HG03066 (cell line): Measurements from ENCODE around the gene TMCC2.
A peak's percentile ranks its signal among the peaks of the same experiment; 100 is the strongest.
"Not testable (repeated sequence)": the region's sequence is repeated elsewhere in the genome, so short reads cannot be mapped to it uniquely, and the experiment has no call there.

Experiments
- ATAC-seq: cut with Tn5 transposase; IDR thresholded peaks from one replicate; pipeline ENCODE4 v1.9.1; 2021; ENCODE audit warnings: low read depth; ENCODE audit not compliant: unreplicated experiment

TMCC2 gene

DNA sequence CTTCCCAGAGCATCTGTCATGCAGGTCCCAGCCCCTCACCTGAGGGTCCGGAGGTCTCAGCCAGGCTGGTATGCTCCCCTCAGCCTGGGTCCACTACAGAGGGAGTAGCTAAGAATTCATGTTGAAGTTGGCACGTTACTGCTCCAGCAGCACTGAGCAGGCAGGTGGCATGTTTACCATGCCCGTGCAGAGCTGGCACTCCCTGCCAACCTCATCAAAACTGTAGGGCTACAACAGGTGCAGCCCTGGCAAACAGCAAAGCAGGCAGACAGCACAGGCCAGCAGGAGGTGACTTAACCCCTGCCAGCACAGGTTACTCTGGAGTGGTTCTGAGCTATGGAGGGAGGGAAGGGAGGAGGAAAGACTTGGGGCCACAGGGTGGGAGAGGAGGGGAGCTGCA is 47.4 kb downstream of the TMCC2 start:
- no peak for ATAC-seq

DNA sequence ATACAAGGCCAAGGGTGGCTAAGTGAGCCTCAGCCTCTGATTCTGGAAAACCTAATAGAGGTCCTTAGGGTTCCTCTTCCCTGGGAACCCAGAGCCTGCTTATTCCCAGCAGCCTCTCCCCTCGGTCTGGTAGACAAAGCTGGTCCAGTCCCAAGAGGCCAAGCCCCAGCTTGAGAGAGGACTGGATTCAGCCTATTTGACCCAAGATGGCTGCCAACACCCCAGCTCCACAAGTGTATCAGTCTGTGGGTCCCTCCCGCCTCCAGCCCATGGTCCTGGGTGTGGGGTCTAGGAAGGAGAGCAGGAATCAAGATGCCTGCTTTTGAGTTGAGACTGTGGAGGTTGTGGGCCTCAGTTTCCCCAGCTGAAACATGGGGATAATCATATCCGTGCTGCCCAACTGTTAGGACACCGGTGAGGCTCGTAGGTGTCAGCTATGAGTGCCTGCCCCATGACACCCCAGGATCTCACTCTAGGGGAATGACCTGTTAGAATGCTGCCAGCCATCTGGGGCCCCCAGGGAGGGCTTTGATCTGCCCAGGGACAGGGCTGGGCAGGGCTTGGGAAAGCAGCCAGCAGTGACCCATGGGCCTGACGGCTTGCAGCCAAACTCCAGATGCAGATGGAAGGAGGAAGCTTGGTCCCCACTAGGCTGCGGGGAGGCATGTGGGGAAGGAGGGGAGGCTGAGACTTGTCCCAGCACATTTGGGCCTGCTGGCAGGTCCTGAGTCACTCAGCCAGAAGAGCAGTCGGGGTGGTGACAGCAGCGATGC is 48.4 kb downstream of the TMCC2 start:
- no peak for ATAC-seq

GRCh38 chr1:205276689-205277065 is 48.9 kb downstream of the TMCC2 start:
- ATAC-seq, result no peak

- no peak for ATAC-seq
Measured at GRCh38 chr1:205279986-205280385, 52.2 kb downstream of the TMCC2 start.

GRCh38 chr1:205280666-205281395 is 53.1 kb downstream of the TMCC2 start:
- not testable (repeated sequence) for ATAC-seq

- ATAC-seq, result no peak
Measured at GRCh38 chr1:205283270-205284147, 55.8 kb downstream of the TMCC2 start.

DNA sequence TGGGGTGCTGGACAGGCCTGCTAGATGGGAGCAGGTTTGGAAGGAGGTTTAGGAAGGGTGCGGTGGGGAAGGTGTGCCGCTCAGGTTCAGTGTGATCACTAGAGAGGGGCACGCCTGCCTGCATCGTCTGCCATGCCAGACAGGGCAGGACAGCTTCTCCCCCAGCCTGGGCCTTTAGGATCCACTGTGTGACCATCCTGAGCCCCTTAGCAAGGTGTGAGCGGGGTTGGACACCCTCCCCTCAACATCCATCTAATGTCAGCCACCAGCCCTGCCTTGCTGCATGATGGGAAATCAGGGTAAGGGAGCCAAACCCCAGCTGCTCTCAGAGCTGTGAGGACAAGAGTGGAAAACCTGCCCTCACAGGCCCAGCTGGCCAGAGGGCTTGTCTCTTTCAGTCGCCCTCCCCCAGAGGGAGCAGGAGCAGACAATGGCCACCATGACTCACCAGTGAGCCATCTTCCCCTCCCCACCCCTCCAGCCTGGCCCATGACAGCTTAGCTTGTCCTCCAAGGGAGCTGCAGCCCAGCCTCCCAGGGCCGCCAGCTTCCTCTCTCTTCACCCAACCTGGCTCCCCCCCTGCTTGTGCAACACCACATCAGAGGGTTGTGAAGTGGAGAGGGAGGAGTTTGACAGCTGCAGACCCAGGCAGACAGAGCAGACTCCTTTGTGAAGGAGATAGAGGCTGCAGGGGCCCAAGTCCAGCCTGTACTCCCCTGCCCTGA is 56.8 kb downstream of the TMCC2 start:
- no peak for ATAC-seq

DNA sequence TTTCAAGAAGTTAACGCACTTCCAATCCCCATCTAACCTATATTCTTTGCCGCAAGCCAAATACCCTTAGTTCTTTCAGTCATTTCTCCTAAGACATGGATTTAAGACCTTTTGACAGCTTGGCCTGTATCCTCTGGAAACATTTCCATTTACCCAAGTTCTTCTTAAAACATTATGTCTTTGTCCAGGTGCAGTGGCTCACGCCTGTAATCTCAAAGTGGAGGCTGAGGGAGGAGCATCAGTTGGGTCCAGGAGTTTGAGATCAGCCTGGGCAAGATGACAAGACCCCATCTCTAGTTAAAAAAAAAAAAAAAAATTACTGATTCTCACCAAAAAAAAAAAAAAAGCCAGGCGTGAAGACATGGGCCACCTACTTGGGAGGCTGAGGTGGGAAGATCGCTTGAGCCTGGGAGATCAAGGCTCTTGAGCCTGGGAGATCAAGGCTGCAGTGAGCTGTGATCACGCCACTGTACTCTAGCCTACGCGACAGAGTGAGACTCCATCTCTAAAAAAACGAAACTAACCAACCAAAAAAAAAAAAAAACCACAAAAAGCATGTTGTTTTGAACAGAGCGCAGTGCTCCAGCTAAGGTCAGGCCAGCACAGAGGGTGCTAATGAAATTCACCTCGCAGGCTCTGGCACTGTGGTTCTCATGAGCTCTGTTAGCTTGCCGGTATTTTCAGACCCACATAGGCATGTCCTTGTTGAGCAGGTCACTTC is 57.8 kb downstream of the TMCC2 start:
- no peak for ATAC-seq

GRCh38 chr1:205286335-205286950 is 58.7 kb downstream of the TMCC2 start:
- no peak for ATAC-seq

DNA sequence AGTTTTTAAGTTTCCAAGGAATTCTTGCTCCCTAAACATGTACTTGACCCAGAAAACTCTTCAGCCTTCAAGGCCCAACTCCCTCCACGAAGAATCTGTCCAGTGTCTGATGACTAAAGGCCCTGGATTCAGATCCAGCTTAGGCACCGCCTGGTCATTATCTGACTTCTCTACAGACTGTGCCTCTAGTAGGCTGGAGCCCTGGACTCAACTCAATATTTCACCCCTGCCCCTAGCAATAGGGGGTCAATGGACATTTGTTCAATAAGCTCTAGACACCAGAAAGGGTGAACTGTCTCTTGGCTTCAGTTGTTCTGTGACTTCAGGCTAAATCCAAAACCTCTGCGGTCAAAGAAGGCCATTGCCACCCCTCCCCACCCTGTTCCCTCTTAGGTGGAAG is 59.3 kb downstream of the TMCC2 start:
- ATAC-seq, result no peak

DNA sequence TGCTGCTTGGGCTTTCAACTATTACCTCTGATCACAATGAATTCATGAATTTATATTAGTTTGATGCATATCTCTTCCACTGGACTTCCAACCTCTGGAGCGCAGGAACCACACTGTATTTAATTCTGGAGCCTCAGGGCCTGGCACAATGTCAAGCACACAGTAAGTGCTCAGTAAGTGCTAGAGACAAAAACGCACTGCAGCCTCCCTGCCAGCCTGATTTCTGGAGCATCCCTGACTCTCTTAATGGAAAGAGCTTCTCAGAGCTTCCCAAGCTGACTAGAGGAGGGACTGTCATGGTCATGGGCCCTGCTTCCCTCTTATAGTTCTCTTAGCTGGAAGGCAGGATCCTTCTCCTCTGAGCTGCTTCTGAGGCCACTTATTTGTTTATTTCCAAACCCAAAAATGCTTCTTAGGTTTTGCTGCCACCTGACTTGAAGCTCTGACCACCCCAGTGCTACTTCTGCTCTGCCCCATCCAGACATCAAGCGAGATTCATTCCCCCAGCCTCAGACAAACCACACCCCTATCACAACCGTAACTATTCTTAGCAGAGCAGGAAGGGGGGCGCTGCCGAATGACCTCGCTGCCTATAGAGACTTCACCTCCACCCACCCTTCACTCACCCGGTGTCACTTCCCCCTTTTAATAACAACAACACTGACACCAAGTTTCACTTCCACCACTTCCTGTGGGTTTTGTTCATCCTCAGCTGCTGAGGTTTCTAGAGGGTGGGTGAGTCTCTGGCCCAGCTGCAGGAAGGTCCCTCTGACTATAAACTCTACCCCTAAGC is 60.2 kb downstream of the TMCC2 start:
- peak; percentile 74 for ATAC-seq

DNA sequence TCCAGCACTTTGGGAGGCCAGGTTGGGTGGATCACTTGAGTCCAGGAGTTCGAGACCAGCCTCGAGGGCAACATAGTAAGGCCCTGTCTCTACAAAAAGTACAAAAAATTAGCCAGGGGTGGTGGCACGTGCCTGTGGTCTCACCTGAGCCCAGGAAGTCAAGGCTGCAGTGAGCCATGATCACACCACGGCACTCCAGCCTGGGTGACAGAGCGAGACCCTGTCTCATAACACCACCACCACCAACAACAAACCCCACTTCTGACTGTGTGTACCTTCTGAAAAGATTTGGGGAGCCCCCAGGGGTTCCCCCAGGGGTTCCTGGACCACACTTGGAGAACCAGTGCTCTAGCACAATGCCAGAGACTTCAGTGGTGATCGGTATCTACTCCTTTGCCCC is 63.9 kb downstream of the TMCC2 start:
- no peak for ATAC-seq

DNA sequence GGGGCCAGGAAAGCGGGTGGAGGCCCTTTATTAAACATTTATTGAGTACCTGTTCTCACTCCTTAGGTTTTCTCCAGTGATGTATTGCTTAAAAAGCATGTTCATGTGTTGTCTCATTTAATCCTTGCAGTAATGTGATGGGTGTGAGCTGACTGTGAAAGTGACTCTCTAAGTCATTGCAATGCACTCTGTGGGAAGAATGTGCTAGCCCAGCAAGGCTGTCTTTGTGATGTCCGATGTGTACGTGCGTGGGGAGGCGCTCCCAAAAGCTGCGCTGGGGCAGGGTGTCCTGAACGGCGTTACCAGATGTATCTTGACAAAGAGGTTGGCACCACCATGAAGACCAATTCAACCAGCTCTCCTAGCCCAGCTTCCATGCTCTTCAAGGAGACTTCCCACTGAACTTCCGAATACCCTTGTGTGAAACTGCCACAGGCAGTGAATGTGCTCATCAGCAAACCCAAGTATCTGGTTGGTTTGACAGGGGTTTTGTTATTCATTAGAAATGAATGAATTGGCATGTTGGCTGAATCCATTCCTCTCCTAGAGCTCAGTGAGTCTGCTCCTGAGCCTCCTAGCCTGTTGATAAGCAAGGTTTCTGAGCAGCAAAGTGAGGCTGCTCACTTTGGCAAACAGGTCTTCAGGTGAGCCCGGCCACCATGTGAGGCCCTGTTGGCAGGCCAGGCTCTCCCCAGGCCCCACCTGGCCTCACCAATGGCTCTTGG is 65.8 kb downstream of the TMCC2 start:
- no peak for ATAC-seq

- ATAC-seq, result no peak
Measured at GRCh38 chr1:205294175-205294917, 66.6 kb downstream of the TMCC2 start.

DNA sequence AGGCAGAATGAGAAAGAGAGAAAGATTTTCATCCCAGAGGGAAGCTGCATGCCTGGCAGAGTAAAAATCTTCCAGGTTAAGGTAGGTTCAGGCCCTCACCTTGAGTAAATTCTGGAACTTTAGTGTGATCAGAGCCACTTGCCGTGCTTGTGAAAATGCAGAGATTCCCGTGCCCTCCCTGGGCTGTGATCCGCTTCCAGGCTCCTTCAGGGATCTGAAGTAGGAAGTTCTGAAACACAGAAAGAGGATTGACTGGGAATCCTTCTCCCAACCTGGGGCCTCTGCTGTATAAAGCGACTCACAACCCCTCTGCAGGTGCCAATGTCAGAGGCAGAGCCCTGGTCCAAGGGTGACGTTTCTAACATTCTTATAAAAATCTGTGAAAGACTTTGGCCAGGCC is 67.2 kb downstream of the TMCC2 start:
- no peak for ATAC-seq

GRCh38 chr1:205296154-205296553 is 68.4 kb downstream of the TMCC2 start:
- no peak for ATAC-seq

DNA sequence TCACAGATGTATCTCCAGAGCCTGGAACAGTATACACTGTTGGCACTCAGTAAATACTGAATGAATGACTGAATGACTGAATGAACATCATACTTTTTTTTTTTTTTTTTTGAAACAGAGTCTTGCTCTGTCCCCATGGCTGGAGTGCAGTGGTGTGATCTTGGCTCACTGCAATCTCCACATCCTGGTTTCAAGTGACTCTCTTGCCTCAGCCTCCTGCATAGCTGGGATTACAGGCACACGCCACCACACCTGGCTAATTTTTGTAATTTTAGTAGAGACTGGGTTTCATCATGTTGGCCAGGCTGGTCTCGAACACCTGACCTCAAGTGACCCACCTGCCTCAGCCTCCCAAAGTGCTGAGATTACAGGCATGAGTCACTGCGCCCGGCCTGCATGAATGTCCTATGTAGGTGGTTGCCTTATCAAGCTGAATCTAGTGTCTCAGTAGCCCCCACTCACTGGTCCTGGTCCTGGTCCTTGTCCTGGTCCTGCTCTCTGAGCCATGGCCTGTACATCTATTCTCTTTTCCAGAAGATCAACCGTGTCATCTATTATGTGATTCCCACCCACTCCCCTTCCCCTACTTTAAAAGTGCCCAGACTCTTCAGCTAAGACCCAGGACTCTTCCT is 69.9 kb downstream of the TMCC2 start:
- not testable (repeated sequence) for ATAC-seq
